Keratinocyte (primary cell): ENCODE measurements around the gene CXCL13. TPM values are rescaled to one million over a fixed set of nuclear protein-coding genes. Genes with fewer than 3 reads are reported as not detected.

ENCODE experiments used
- DNase-seq: peaks from one replicate; pipeline ENCODE4 v3.0.0-alpha.2; 2011; ENCODE audit warnings: low read depth, missing footprints, low spot score
- FAIRE-seq: peaks from 2 replicates; lab custom pipeline; 2011; peaks lifted over from hg19 to GRCh38; lab: Jason Lieb, UNC
- H2AFZ ChIP-seq: 2 replicates; pipeline ENCODE4 v1.6.0; 2012; ENCODE audit warnings: low read length, control low read depth, inconsistent platforms; ENCODE audit not compliant: control insufficient read depth
- H3K27ac ChIP-seq: 2 replicates; pipeline ENCODE4 v1.5.1; 2011; ENCODE audit warnings: low read length; ENCODE audit not compliant: control insufficient read depth, insufficient read depth
- H3K27me3 ChIP-seq: 3 replicates; pipeline ENCODE4 v1.6.0; 2011; ENCODE audit warnings: low read length; ENCODE audit not compliant: control insufficient read depth, insufficient read depth; ENCODE audit errors: extremely low read depth
- H3K36me3 ChIP-seq, 2 experiments: 2 replicates in 1 of 2; 3 replicates in 1 of 2; pipeline ENCODE4 v1.5.1; 2011; ENCODE audit warnings: low read length in 2 of 2, mild to moderate bottlenecking in 1 of 2; ENCODE audit not compliant: control insufficient read depth in 2 of 2, insufficient read depth in 2 of 2; ENCODE audit errors: extremely low read depth in 1 of 2
- H3K4me1 ChIP-seq: 3 replicates; pipeline ENCODE4 v1.5.1; 2011; ENCODE audit warnings: low read length; ENCODE audit not compliant: control insufficient read depth, insufficient read depth; ENCODE audit errors: extremely low read depth
- H3K4me2 ChIP-seq: 3 replicates; pipeline ENCODE4 v1.6.0; 2011; ENCODE audit warnings: low read depth, low read length; ENCODE audit not compliant: control insufficient read depth, insufficient read depth; ENCODE audit errors: extremely low read depth
- H3K4me3 ChIP-seq, 3 experiments: fragments of 200-600 bp in 1 of 3; sonication (generic) in 1 of 3; 2 replicates in 2 of 3; 3 replicates in 1 of 3; pipeline ENCODE4 v1.5.1; 2011 to 2016; ENCODE audit warnings: low read length in 3 of 3, mild to moderate bottlenecking in 3 of 3, control low read depth in 2 of 3, inconsistent platforms in 1 of 3, low read depth in 1 of 3, mixed read lengths in 1 of 3, mixed run types in 1 of 3, moderate library complexity in 1 of 3; ENCODE audit not compliant: control insufficient read depth in 2 of 3, insufficient read depth in 2 of 3; ENCODE audit errors: extremely low read depth in 1 of 3
- H3K79me2 ChIP-seq: 2 replicates; pipeline ENCODE4 v1.6.0; 2012; ENCODE audit warnings: low read length; ENCODE audit not compliant: control insufficient read depth, insufficient read depth
- H3K9ac ChIP-seq: 3 replicates; pipeline ENCODE4 v1.6.0; 2011; ENCODE audit warnings: low read length; ENCODE audit not compliant: control insufficient read depth, insufficient read depth; ENCODE audit errors: extremely low read depth
- H3K9me1 ChIP-seq: 3 replicates; pipeline ENCODE4 v1.6.0; 2011; ENCODE audit warnings: low read length; ENCODE audit not compliant: control insufficient read depth, insufficient read depth; ENCODE audit errors: extremely low read depth
- H3K9me3 ChIP-seq: 2 replicates; pipeline ENCODE4 v1.5.1; 2012; ENCODE audit warnings: low read depth, low read length; ENCODE audit not compliant: control insufficient read depth
- H4K20me1 ChIP-seq: 3 replicates; pipeline ENCODE4 v1.6.0; 2011; ENCODE audit warnings: low read length; ENCODE audit not compliant: control insufficient read depth, insufficient read depth; ENCODE audit errors: extremely low read depth
- CTCF ChIP-seq, 3 experiments: IDR thresholded peaks in 1 of 3; conservative IDR thresholded peaks in 1 of 3; optimal IDR thresholded peaks in 1 of 3; 2 replicates in 2 of 3; 3 replicates in 1 of 3; pipeline versions ENCODE3 to v1.5.1; 2011; ENCODE audit warnings: low read length in 3 of 3, mild to moderate bottlenecking in 3 of 3, moderate library complexity in 2 of 3, control low read depth in 1 of 3, inconsistent platforms in 1 of 3; ENCODE audit not compliant: insufficient read depth in 2 of 3; ENCODE audit errors: extremely low read depth in 1 of 3
- EZH2 ChIP-seq: IDR thresholded peaks from one replicate; pipeline ENCODE4 v1.6.1; 2012; ENCODE audit warnings: inconsistent platforms, mild to moderate bottlenecking, low read length, moderate library complexity
- dilution Hi-C: fragments of 300-500 bp; cut with MboI; formaldehyde crosslinking; loops from one replicate; pipeline ENCODE4 v1.7.0; 2020; ENCODE audit warnings: low sequenced_read_pairs; ENCODE audit not compliant: extremely low pct_ligation_motif_present
- polyA plus RNA-seq, 5 experiments: library from polyadenylated mRNA; depleted of rRNA in 3 of 5; stranded (reverse) in 3 of 5; stranded (forward) in 1 of 5; unstranded in 1 of 5; fragments of >200 nt; gene quantifications; 1 replicate in 1 of 5; 2 replicates in 3 of 5; 3 replicates in 1 of 5; pipeline versions ENCODE4 v1.2.1 to v1.2.3, GENCODE V29; 2011 to 2012; ENCODE audit warnings: missing spikeins in 2 of 5, low read depth in 1 of 5, low replicate concordance in 1 of 5

The CXCL13 gene
- polyA plus RNA-seq, 1 donor (not counting 4 experiments of a cell fraction or from before 2014, with no cell fraction given) = not detected

GRCh38 chr4:77617203-77617602 lies 11.6 kb downstream of the CXCL13 start:
- H3K4me1 ChIP-seq = no peaks in the 10 kb centered on the region
- peaks cover 10% of the 10 kb centered on the region for H3K27me3 ChIP-seq
- no peaks in the 10 kb centered on the region for H3K36me3 ChIP-seq
- no peak overlapping the region for H2AFZ ChIP-seq
- FAIRE-seq (peak; percentile 75), DNase-seq (no peak)
- H3K9me3 ChIP-seq = no peaks in the 10 kb centered on the region
- H3K4me2 ChIP-seq = no peak overlapping the region
- TF ChIP-seq CTCF (optimal IDR thresholded peaks at IDR 0.05 in 1 of 3, IDR thresholded peaks at IDR 0.05 in 1 of 3, conservative IDR thresholded peaks at IDR 0.05 in 1 of 3; ENCODE audit: extremely low read depth in 1 of 3, insufficient read depth in 2 of 3, low read length in 3 of 3) = no peak
- no peak for TF ChIP-seq EZH2
- dilution Hi-C loops = no loop called here
- H3K27ac ChIP-seq = no peak overlapping the region
- H3K4me3 ChIP-seq = no peak overlapping the region
- no peaks in the 10 kb centered on the region for H3K9me1 ChIP-seq
- H3K79me2 ChIP-seq = no peaks in the 10 kb centered on the region
- no peaks in the 10 kb centered on the region for H4K20me1 ChIP-seq
- no peak overlapping the region for H3K9ac ChIP-seq

GRCh38 chr4:77618383-77619241 lies 13.0 kb downstream of the CXCL13 start:
- TF ChIP-seq CTCF (optimal IDR thresholded peaks at IDR 0.05 in 1 of 3, IDR thresholded peaks at IDR 0.05 in 1 of 3, conservative IDR thresholded peaks at IDR 0.05 in 1 of 3; ENCODE audit: extremely low read depth in 1 of 3, insufficient read depth in 2 of 3, low read length in 3 of 3) (peak; percentile 79 to 85 (median 84)), EZH2 (no peak)
- FAIRE-seq = peak; percentile 98
- H3K27ac ChIP-seq = no peak overlapping the region

More at GRCh38 chr4:77618383-77619241, 13.0 kb downstream of the CXCL13 start:
- H3K4me3 ChIP-seq = no peak overlapping the region
- no peak overlapping the region for H3K4me2 ChIP-seq
- peaks cover 10% of the 10 kb centered on the region for H3K27me3 ChIP-seq
- H3K36me3 ChIP-seq = no peaks in the 10 kb centered on the region
- no peaks in the 10 kb centered on the region for H4K20me1 ChIP-seq
- dilution Hi-C loops = no loop called here
- no peaks in the 10 kb centered on the region for H3K9me1 ChIP-seq
- H3K4me1 ChIP-seq = no peaks in the 10 kb centered on the region
- DNase-seq = peak; percentile 33
- H3K9me3 ChIP-seq = no peaks in the 10 kb centered on the region
- H3K9ac ChIP-seq = no peak overlapping the region
- H3K79me2 ChIP-seq = no peaks in the 10 kb centered on the region
- no peak overlapping the region for H2AFZ ChIP-seq
